ENCODE data around the gene MDFIC2. TPM values are rescaled to one million over a fixed set of nuclear protein-coding genes. Genes with fewer than 3 reads are reported as not detected.
"Not testable (repeated sequence)": the region's sequence is repeated elsewhere in the genome, so short reads cannot be mapped to it uniquely, and the experiment has no call there.

The MDFIC2 gene
- total RNA-seq, 1 donor from 2014 or later = not detected

DNA sequence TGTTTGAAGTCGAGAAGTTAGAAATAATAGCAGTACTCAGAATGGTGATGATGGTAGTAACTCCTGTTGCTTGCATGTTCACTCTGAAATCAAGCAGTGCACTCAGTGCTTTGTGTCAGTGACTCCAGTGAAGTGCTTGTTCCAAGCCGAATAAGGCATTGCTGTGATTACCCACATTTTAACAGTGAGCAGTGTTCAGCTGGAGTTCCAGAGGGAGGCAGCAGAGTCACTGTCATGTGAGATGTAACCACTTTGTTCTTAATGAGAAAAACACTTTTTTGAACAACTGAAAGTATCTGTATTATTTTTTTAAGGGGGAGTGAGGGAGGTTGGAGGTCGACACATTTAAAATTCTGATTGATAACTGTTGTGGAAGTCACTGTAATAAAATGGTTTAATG, 3.7 kb downstream of the MDFIC2 start:
- no peaks in the 10 kb centered on the region for H3K4me1 Mint-ChIP-seq (ENCODE audit: low read depth)
- peak; percentile 35 for TF ChIP-seq CTCF (IDR thresholded peaks at IDR 0.05; ENCODE audit: unreplicated experiment)
- DNase-seq (ENCODE audit: low spot score, unreplicated experiment) = no peak
- H3K27me3 Mint-ChIP-seq = no peaks in the 10 kb centered on the region
- H3K27ac Mint-ChIP-seq = no peak overlapping the region
- no peaks in the 10 kb centered on the region for H3K36me3 Mint-ChIP-seq (ENCODE audit: insufficient read depth)
- no peak overlapping the region for H3K4me3 Mint-ChIP-seq (ENCODE audit: low read depth)
- no peaks in the 10 kb centered on the region for H3K9me3 Mint-ChIP-seq (ENCODE audit: low read depth)

DNA sequence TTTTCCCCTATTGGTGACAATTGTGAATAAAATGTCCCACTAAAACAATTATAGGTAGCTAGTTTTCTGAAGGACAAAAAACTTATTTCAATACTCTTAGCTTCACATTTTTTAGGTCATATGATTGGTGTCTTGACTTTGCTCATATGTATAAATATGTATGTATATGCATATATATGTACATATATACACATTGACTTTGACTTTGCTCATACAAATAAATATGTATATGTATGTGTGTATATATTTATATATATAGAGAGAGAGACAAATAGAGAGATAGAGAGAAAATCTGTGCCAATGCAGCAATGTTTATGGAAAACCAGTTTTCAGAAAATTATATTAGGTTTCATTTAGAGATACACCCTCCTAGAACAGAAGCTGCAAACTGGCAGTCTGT, 5.7 kb downstream of the MDFIC2 start:
- no peaks in the 10 kb centered on the region for H3K27me3 Mint-ChIP-seq
- no peak overlapping the region for H3K4me3 Mint-ChIP-seq (ENCODE audit: low read depth)
- no peaks in the 10 kb centered on the region for H3K4me1 Mint-ChIP-seq (ENCODE audit: low read depth)
- no peaks in the 10 kb centered on the region for H3K36me3 Mint-ChIP-seq (ENCODE audit: insufficient read depth)
- no peak overlapping the region for H3K27ac Mint-ChIP-seq
- DNase-seq (ENCODE audit: low spot score, unreplicated experiment) = no peak
- no peaks in the 10 kb centered on the region for H3K9me3 Mint-ChIP-seq (ENCODE audit: low read depth)
- TF ChIP-seq CTCF (IDR thresholded peaks at IDR 0.05; ENCODE audit: unreplicated experiment) = no peak

GRCh38 chr3:70298385-70298784, 14.1 kb downstream of the MDFIC2 start:
- H3K27ac Mint-ChIP-seq = no peak overlapping the region
- H3K27me3 Mint-ChIP-seq = no peaks in the 10 kb centered on the region
- no peak for DNase-seq (ENCODE audit: low spot score, unreplicated experiment)
- no peak for TF ChIP-seq CTCF (IDR thresholded peaks at IDR 0.05; ENCODE audit: unreplicated experiment)
- no peak overlapping the region for H3K4me3 Mint-ChIP-seq (ENCODE audit: low read depth)
- H3K4me1 Mint-ChIP-seq (ENCODE audit: low read depth) = peaks cover 8% of the 10 kb centered on the region
- H3K36me3 Mint-ChIP-seq (ENCODE audit: insufficient read depth) = no peaks in the 10 kb centered on the region
- H3K9me3 Mint-ChIP-seq (ENCODE audit: low read depth) = no peaks in the 10 kb centered on the region

DNA sequence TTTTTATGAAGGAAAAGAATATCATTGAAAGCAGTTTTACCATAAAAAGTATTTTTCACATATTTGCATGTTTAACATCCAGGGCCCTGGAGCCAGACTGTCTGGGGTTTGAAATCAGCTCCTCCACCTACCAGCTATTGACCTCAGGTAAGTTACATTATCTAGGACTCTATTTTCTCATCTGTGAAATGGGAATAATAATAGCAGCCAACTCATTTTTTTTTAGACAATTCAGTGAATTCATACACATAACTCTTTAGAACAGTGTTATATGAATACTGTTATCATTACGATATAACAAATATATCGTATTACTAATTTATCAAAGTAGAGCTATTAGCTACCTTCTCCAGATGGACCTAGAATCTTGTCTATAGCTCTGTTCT, 21.3 kb downstream of the MDFIC2 start:
- no peaks in the 10 kb centered on the region for H3K27me3 Mint-ChIP-seq
- no peaks in the 10 kb centered on the region for H3K4me1 Mint-ChIP-seq (ENCODE audit: low read depth)
- TF ChIP-seq CTCF (IDR thresholded peaks at IDR 0.05; ENCODE audit: unreplicated experiment) = no peak
- H3K27ac Mint-ChIP-seq = no peak overlapping the region
- no peaks in the 10 kb centered on the region for H3K9me3 Mint-ChIP-seq (ENCODE audit: low read depth)
- DNase-seq (ENCODE audit: low spot score, unreplicated experiment) = no peak
- H3K36me3 Mint-ChIP-seq (ENCODE audit: insufficient read depth) = no peaks in the 10 kb centered on the region
- no peak overlapping the region for H3K4me3 Mint-ChIP-seq (ENCODE audit: low read depth)

GRCh38 chr3:70290431-70291096, 21.9 kb downstream of the MDFIC2 start:
- not testable (repeated sequence) for H3K4me3 Mint-ChIP-seq (ENCODE audit: low read depth); H3K4me1 Mint-ChIP-seq (ENCODE audit: low read depth); H3K27ac Mint-ChIP-seq; DNase-seq (ENCODE audit: low spot score, unreplicated experiment); H3K9me3 Mint-ChIP-seq (ENCODE audit: low read depth); H3K36me3 Mint-ChIP-seq (ENCODE audit: insufficient read depth); H3K27me3 Mint-ChIP-seq

DNA sequence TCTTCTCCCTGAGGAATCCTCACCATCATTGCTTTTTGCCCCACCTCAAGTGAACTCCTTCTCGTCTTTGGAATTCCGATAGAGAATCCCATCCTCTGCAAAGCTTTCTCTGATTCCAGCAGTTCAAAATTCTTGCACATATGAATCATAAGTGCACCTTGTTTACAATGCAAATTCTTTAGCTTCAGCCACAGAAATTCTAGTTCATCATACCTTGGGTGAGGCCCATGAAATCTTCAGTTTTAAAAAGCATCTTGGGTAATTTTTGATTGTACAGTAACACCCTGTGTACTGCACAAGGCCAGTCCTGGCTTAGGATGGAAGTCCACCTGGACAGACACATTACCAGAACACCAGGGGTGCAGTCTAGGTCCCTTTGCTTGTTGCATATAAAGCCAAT, 30.8 kb downstream of the MDFIC2 start:
- Mint-ChIP-seq H3K4me3 (ENCODE audit: low read depth) (no peak overlapping the region), H3K9me3 (ENCODE audit: low read depth) (peaks cover 9% of the 10 kb centered on the region), H3K27ac (no peak overlapping the region), H3K27me3 (peaks cover 18% of the 10 kb centered on the region), H3K36me3 (ENCODE audit: insufficient read depth) (no peaks in the 10 kb centered on the region), H3K4me1 (ENCODE audit: low read depth) (peaks cover 14% of the 10 kb centered on the region)
- no peak for TF ChIP-seq CTCF (IDR thresholded peaks at IDR 0.05; ENCODE audit: unreplicated experiment)
- no peak for DNase-seq (ENCODE audit: low spot score, unreplicated experiment)
